ENCODE results near the gene RNF31. TPM values are rescaled to one million over a fixed set of nuclear protein-coding genes. Genes with fewer than 3 reads are reported as not detected.

The RNF31 gene
- total and polyA plus RNA-seq, 2 of the 13 experiments (the other 11 are each of a cell fraction or from before 2014, with no cell fraction given) = 48.2 to 86.8 TPM

GRCh38 chr14:24188251-24189058, 41.2 kb downstream of the RNF31 start, which contains the start of gene IPO4 (continued):
- TF ChIP-seq SSRP1 (CRISPR knock-in tag; IDR thresholded peaks at IDR 0.05) = peak; percentile 76
- peak; percentile 99 for TF ChIP-seq POGZ (CRISPR knock-in tag; IDR thresholded peaks at IDR 0.05)
- peak; percentile 84; the same call in 1 of the 2 replicates for TF ChIP-seq ZBTB26 (CRISPR knock-in tag; IDR thresholded peaks at IDR 0.05; ENCODE audit: borderline replicate concordance)
- TF ChIP-seq RFXANK (CRISPR knock-in tag; IDR thresholded peaks at IDR 0.05) = peak; percentile 93; the same call in 1 of the 2 replicates
- TF ChIP-seq CHD4 (IDR thresholded peaks at IDR 0.05; ENCODE audit: borderline replicate concordance, low read length) = peak; percentile 74; the same call in 1 of the 2 replicates
- TF ChIP-seq ATM (IDR thresholded peaks at IDR 0.05; ENCODE audit: borderline replicate concordance) = no peak
- TF ChIP-seq ATF5 (CRISPR knock-in tag; IDR thresholded peaks at IDR 0.05; ENCODE audit: low read depth) = no peak; the same call in 1 of the 2 replicates
- TF ChIP-seq FOXK1 (CRISPR knock-in tag; IDR thresholded peaks at IDR 0.05; ENCODE audit: borderline replicate concordance, low read depth) = peak; percentile 99
- TF ChIP-seq ZSCAN25 (CRISPR knock-in tag; IDR thresholded peaks at IDR 0.05) = peak; percentile 93
- no peak; the same call in none of the 2 replicates for TF ChIP-seq ZNF646 (CRISPR knock-in tag; IDR thresholded peaks at IDR 0.05)
- peak; percentile 97 for TF ChIP-seq MAZ (IDR thresholded peaks at IDR 0.05; ENCODE audit: borderline replicate concordance, low read depth, low read length)
- TF ChIP-seq MAZ (CRISPR knock-in tag; IDR thresholded peaks at IDR 0.05; ENCODE audit: low read depth) = peak; percentile 100
- peak; percentile 98 for TF ChIP-seq ZNF761 (CRISPR knock-in tag; conservative IDR thresholded peaks at IDR 0.05)
- no peak for TF ChIP-seq MAFG (CRISPR knock-in tag; IDR thresholded peaks at IDR 0.05)
- TF ChIP-seq ZFY (CRISPR knock-in tag; IDR thresholded peaks at IDR 0.05) = peak; percentile 96
- peak; percentile 96 for TF ChIP-seq ZNF639 (CRISPR knock-in tag; conservative IDR thresholded peaks at IDR 0.05)
- peak; percentile 86 for TF ChIP-seq ZNF12 (CRISPR knock-in tag; IDR thresholded peaks at IDR 0.05)
- TF ChIP-seq ZNF577 (CRISPR knock-in tag; IDR thresholded peaks at IDR 0.05; ENCODE audit: borderline replicate concordance, low read depth) = peak; percentile 98; the same call in 1 of the 2 replicates
- peak; percentile 98; the same call in 1 of the 2 replicates for TF ChIP-seq CREBL2 (CRISPR knock-in tag; IDR thresholded peaks at IDR 0.05; ENCODE audit: borderline replicate concordance)

Data from HepG2 (cell line).